ENCODE results near the gene NTSR1.

DNA sequence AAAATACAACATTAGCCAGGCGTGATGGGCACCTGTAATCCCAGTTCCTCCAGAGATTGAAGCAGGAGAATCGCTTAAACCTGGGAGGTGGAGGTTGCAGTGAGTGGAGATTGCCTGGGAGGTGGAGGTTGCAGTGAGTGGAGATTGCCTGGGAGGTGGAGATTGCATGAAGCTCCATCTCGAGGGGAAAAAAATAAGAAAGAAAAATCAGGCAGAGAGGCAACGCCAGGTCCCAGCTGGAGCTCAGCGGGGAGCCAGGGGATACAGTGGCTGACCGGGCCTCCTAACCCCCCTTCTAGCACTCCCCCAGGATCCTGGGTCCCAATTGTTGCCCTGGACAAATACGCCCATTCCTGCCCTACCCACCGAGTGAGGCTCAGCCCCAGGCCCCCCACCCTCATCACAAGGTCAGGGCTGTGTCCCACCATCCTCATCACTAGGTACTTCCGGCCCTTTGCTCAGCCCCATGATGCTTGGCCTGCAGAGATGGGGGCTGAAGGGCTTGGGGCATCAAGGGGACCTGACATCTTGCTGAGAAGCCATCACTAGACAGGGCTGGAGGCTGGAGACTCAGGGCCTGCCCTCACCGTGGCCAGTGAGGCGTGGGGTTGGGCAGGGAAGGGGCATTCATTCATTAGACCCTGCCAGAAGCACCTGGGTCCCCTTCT is 97.9 kb downstream of the NTSR1 start:
- TF ChIP-seq, protein P1, sequence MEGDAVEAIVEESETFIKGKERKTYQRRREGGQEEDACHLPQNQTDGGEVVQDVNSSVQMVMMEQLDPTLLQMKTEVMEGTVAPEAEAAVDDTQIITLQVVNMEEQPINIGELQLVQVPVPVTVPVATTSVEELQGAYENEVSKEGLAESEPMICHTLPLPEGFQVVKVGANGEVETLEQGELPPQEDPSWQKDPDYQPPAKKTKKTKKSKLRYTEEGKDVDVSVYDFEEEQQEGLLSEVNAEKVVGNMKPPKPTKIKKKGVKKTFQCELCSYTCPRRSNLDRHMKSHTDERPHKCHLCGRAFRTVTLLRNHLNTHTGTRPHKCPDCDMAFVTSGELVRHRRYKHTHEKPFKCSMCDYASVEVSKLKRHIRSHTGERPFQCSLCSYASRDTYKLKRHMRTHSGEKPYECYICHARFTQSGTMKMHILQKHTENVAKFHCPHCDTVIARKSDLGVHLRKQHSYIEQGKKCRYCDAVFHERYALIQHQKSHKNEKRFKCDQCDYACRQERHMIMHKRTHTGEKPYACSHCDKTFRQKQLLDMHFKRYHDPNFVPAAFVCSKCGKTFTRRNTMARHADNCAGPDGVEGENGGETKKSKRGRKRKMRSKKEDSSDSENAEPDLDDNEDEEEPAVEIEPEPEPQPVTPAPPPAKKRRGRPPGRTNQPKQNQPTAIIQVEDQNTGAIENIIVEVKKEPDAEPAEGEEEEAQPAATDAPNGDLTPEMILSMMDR (IDR thresholded peaks at IDR 0.05; ENCODE audit: low read depth, low read length), result no peak
- no peak for TF ChIP-seq EZH2phosphoT487 (IDR thresholded peaks at IDR 0.05; ENCODE audit: low read depth)

All from OCI-LY3 (cell line).